Liver (tissue), 10 donors: ENCODE measurements around the gene TM9SF2. TPM values are rescaled to one million over a fixed set of nuclear protein-coding genes. Genes with fewer than 3 reads are reported as not detected.

Experiments
- DNase-seq: peaks from one replicate; pipeline ENCODE4 v3.0.0-alpha.2; 2017; ENCODE audit warnings: low spot score
- H3K27ac ChIP-seq, 2 donors: one replicate each; pipeline ENCODE4 v1.7.0; 2013; ENCODE audit warnings: inconsistent platforms in 2 of 2, low read length in 2 of 2, control low read depth in 1 of 2, low read depth in 1 of 2, mild to moderate bottlenecking in 1 of 2
- H3K27me3 ChIP-seq, 4 donors: one replicate each; pipeline versions ENCODE4 v1.6.1 to v1.7.0; 2013; ENCODE audit warnings: low read length in 3 of 4, inconsistent platforms in 1 of 4, mild to moderate bottlenecking in 1 of 4, moderate library complexity in 1 of 4; ENCODE audit not compliant: control insufficient read depth in 4 of 4, insufficient read depth in 4 of 4
- H3K36me3 ChIP-seq, 4 donors: one replicate each; pipeline versions ENCODE4 v1.6.1 to v1.7.0; 2013; ENCODE audit warnings: low read length in 3 of 4, mild to moderate bottlenecking in 3 of 4, low read depth in 1 of 4, moderate library complexity in 1 of 4; ENCODE audit not compliant: control insufficient read depth in 4 of 4, insufficient read depth in 3 of 4
- H3K4me1 ChIP-seq, 4 donors: one replicate each; pipeline versions ENCODE4 v1.6.1 to v1.7.0; 2013; ENCODE audit warnings: low read length in 3 of 4, mild to moderate bottlenecking in 3 of 4, moderate library complexity in 1 of 4; ENCODE audit not compliant: control insufficient read depth in 4 of 4, insufficient read depth in 4 of 4
- H3K4me3 ChIP-seq, 3 donors: one replicate each; pipeline versions ENCODE4 v1.6.1 to v1.7.0; 2013; ENCODE audit warnings: low read length in 3 of 3, control low read depth in 1 of 3, low read depth in 1 of 3, mild to moderate bottlenecking in 1 of 3
- H3K9ac ChIP-seq, 2 donors: one replicate each; pipeline ENCODE4 v1.7.0; 2013; ENCODE audit warnings: low read length in 2 of 2, mild to moderate bottlenecking in 2 of 2, moderate library complexity in 2 of 2, control low read depth in 1 of 2, low read depth in 1 of 2
- H3K9me3 ChIP-seq, 4 donors: one replicate each; pipeline versions ENCODE4 v1.6.1 to v1.7.0; 2013; ENCODE audit warnings: low read length in 3 of 4; ENCODE audit not compliant: control insufficient read depth in 4 of 4
- FOXA1 ChIP-seq: IDR thresholded peaks from 2 replicates; pipeline ENCODE4 v1.6.1; 2016; ENCODE audit warnings: antibody characterized with exemption
- JUND ChIP-seq, 2 donors: IDR thresholded peaks; 2 replicates each; pipeline ENCODE4 v1.6.1; 2016; ENCODE audit warnings: antibody characterized with exemption in 2 of 2
- RAD21 ChIP-seq, 2 donors: IDR thresholded peaks; 2 replicates each; pipeline ENCODE4 v1.6.1; 2016; ENCODE audit warnings: antibody characterized with exemption in 2 of 2, mild to moderate bottlenecking in 2 of 2
- TAF1 ChIP-seq: conservative IDR thresholded peaks from 2 replicates; pipeline ENCODE4 v1.6.1; 2016; ENCODE audit warnings: antibody characterized with exemption, mild to moderate bottlenecking
- WGBS: extraction: QIAGEN DNeasy Blood & Tissue Kit; methylation state at CpG from one replicate; pipeline ENCODE4 v1.1.7; 2013; 5-methylcytosine and 5-hydroxymethylcytosine counted together
- polyA plus RNA-seq, 2 donors: library from polyadenylated mRNA; stranded (reverse) in 1 of 2; unstranded in 1 of 2; fragments of 200-250 nt in 1 of 2; fragments of >200 nt in 1 of 2; fragmentation: Nextera tagmentation in 1 of 2; extraction: Ambion mirVana in 1 of 2; gene quantifications; one replicate each; pipeline versions ENCODE4 v1.2.1 to v1.2.3, GENCODE V29; 2013 to 2015
- small RNA-seq: library from RNA; depleted of rRNA; stranded (forward); fragments of <200 nt; gene quantifications from one replicate; pipeline ENCODE3, GENCODE V24; 2014
- total RNA-seq, 2 donors: library from RNA; depleted of rRNA; stranded (reverse); fragments of >200 nt; gene quantifications; one replicate each; pipeline ENCODE4 v1.2.3, GENCODE V29; 2014
- TF ChIP-seq, protein P1 (sequence below): IDR thresholded peaks from 2 replicates; pipeline ENCODE4 v1.6.1; 2016; ENCODE audit warnings: antibody characterized with exemption
- donor health status: healthy.
- donor health status: healthy.
- donor health status: healthy.
- donor health status: healthy.
- donor health status: healthy.

TM9SF2 gene
- total and polyA plus RNA-seq, 4 donors: 70.2 to 112 (median 99.0) TPM

DNA sequence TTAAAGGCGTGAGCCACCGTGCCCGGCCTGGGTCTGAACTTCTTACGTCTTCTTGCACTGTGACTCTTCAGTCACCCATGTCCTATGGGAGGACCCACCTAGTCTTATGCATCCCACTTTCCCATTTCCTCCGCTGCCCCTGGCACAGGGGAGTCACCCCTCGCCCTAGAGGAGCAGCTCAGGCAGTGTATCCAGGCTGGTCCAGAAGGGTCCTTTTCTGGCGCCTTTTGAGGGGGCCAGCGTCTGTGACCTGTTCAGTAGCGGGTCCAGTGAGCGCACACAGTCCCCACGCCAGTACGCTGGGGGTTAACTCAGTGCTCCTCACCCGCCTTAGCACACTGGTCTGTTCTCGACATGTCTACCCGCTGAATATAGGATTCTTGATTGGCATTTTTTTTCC is 107.1 kb downstream of the TM9SF2 start:
- Histone ChIP-seq H3K4me3 (no peak overlapping the region), H3K4me1 (peaks cover 3 to 27% (median 10%) of the 10 kb centered on the region in 4 donors), H3K27ac (no peak overlapping the region), H3K9ac (no peak overlapping the region), H3K27me3 (no peaks in the 10 kb centered on the region), H3K9me3 (no peaks in the 10 kb centered on the region), H3K36me3 (no peaks in the 10 kb centered on the region)
- TF ChIP-seq, protein P1, sequence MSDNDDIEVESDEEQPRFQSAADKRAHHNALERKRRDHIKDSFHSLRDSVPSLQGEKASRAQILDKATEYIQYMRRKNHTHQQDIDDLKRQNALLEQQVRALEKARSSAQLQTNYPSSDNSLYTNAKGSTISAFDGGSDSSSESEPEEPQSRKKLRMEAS: no peak
- TF ChIP-seq TAF1 (no peak), FOXA1 (no peak)
- 97% methylated on average over 15 of the region's 15 CpGs for WGBS
- no peak for DNase-seq

- no peak for DNase-seq
- 72% methylated on average over 4 of the region's 4 CpGs for WGBS
- H3K27me3 ChIP-seq: no peaks in the 10 kb centered on the region
- no peak overlapping the region for H3K4me3 ChIP-seq
- no peak overlapping the region for H3K27ac ChIP-seq
- H3K36me3 ChIP-seq: no peaks in the 10 kb centered on the region
- no peak overlapping the region for H3K9ac ChIP-seq
- H3K9me3 ChIP-seq: no peaks in the 10 kb centered on the region
- peaks cover 0 to 35% (median 11%) of the 10 kb centered on the region in 4 donors for H3K4me1 ChIP-seq
- peak in 1 of 2 donors; percentile 26 for TF ChIP-seq RAD21 (IDR thresholded peaks at IDR 0.05)
- TF ChIP-seq JUND (IDR thresholded peaks at IDR 0.05): no peak
Observed at GRCh38 chr13:99610702-99611289, 109.5 kb downstream of the TM9SF2 start.

Small RNA genes lying within 50 kb of the gene (small RNA-seq; reads per million reads assigned to genes)
- 0.09 reads per million for gene AL139035.1

Other genes with a start within 250 kb of the TM9SF2 start
- gene GPR18, start 243.1 kb upstream of the TM9SF2 start, total RNA-seq: under 1 TPM; 0.25 to 0.56 TPM
- gene GPR18, start 243.1 kb upstream of the TM9SF2 start, polyA plus RNA-seq: 1 to 10 TPM in 1 of 2 donors, under 1 TPM in 1; 0.13 to 1.0 TPM
- gene GPR183, start 194.1 kb upstream of the TM9SF2 start, total RNA-seq: 1 to 10 TPM; 1.8 to 4.0 TPM
- 1 to 10 TPM in 1 of 2 donors, under 1 TPM in 1; 0.89 to 4.3 TPM for gene GPR183, start 194.1 kb upstream of the TM9SF2 start, polyA plus RNA-seq
- gene CLYBL, start 105.2 kb downstream of the TM9SF2 start, total RNA-seq: 10 to 100 TPM in 1 of 2 donors, 1 to 10 TPM in 1; 8.2 to 19.5 TPM
- gene CLYBL, start 105.2 kb downstream of the TM9SF2 start, polyA plus RNA-seq: 10 to 100 TPM; 22.2 to 31.1 TPM